Putamen (tissue), 1 donor: Measurements from ENCODE around the gene STRA8.
"Not testable (repeated sequence)": the region's sequence is repeated elsewhere in the genome, so short reads cannot be mapped to it uniquely, and the experiment has no call there.

Source experiments
- DNase-seq: peaks from one replicate; pipeline ENCODE4 v3.0.0-alpha.2; 2016; ENCODE audit warnings: low spot score

The STRA8 gene

DNA sequence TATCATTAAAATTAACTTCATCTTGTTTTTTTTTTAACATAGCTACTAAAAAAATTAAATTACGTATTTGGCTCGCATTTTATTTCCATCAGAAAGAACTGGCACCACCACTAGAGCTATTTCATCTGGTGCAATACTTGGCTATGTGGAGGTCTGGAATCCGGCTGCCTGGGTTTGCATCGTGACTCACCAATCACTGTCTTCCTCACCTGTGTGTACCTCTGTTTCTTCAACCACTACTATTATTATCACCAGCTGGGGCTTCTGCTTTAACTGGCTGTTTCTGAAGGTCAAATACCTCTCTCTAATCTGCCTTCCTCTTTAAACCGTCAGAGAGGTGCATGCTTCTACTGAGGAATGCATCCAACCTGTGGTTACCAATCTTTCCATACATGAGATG, 28.8 kb upstream of the STRA8 start:
- DNase-seq, result no peak

DNA sequence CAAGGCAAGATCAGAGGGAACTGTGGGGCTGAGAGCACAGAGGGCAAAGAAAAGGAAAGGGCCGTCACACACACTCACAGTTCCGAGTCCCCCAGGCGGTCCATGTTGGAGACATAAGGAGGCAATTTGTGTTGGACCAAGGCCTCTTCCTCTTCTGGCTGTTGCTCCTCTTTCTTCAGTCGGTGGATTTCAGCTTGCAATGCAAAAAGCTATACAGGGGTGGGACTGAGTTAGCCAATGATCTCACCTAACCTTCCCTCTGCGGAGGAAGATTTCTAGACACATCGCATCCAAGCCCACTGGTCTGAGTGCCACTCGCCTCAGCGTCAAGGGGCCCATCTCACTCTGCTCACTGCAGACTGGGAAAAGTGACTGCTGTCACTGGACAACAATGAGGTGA, 27.8 kb upstream of the STRA8 start:
- DNase-seq, result no peak

DNA sequence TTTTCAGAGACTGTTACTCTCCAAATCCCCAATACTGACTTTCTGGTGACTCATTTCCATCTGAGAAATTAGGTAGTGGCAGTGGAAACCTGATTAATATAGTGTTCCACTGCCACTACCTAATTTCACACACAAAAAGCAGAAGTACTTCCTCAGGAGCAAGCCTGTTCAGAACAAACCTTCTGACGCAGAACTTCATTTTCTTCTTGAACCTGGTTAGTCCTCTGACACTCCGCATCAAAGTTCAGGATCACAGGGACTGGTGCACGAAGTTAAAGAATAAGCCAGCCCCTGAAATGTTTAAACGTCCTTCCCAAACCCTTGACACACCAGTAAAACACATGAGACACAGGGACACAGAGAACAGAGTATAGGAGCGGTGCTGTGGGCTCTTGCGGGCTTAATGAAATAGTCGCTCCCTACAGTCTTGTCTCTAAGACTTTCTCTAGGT, 26.7 kb upstream of the STRA8 start:
- no peak for DNase-seq

DNA sequence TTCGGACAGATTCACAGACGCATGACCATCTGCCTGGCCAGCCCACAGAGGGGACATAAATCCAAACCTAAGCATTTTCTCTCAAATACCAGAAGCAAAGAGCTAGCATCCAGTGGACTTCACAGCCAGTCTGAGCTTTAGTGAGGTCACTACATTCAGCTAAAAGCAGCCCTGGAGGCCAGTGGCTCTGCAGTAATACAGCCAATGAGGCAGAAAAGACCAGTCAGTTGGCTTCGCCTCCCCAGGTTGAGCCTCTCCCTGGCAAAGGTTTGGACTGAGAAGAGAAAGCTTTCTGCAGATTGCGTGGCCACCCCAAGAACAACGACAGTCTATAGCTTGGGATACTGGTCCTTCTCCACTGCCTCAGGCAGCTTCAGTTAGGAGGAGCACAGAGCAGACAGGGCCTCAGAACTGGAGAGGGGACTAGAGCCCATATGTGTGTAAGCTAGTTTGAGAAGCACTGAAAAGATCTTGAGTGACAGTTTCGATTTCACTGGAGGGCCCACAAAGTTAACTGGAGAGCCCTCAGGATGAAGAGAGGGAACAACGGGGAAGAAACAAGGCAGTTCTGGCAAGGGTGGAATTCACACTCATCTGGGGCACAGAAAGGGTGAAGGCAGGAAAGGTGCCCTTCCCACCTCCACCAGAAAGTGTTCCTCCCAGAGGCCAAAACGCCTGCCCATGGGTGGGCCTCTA, 26.1 kb upstream of the STRA8 start:
- DNase-seq, result no peak

DNA sequence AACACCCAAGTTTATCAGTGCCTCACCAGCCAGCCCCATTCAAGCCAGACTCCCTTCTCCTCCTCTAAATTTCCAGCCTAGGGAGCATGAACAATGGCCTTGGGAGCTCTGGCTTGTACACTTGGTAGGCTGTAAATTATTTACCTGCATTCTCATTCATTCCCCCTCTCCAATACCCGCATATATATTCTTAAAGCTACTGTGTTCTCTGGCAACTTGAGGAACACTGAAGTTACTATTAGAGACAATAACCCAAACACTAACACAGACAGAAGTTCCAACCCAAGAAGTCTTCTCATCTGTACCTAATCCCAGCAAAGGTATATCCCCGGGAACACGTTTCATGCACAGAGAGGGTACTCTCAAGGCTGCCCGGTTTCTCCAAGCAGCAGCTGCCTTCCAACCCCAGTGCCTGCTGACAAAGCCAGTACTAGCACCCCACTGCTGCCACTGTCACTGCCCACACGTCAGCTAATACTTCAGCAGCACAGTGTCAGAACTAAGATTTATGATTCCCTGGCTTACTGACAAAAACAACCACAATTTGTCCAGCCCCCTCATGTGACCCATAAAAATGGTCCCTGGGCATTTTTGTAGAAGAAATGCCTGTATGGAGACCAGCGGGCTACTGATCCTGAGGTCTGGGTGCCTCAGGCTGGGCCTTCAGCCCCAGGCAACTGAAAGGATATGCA, 25.4 kb upstream of the STRA8 start:
- DNase-seq, result no peak

DNA sequence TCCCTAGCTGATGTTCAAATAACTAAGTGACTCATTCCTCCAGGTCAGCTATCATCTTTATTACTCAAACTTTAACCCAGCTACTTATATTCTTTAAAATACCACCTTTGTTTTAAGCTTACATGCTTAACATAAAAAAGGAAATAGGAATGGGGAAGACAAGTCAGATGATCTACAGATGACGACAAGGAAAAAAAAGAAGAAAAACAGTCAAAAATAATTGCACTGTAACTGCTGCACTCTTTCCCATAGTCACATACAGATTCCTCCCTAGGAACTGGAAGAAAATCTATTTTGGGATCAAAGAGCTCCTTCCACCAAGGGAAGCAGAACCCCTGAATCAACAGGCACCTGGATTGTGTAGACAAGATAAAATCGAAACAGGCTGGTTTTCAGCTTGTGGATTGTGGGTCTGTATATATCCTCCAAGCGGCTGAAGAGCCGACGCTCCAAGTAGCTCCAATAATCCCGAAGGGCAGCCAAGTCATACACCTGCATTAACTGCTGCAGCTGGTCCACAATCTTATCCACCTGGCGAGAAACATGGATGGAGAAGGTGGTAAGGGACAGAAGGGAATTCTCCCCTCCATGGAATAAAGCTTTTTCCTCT, 24.3 kb upstream of the STRA8 start:
- no peak for DNase-seq

DNA sequence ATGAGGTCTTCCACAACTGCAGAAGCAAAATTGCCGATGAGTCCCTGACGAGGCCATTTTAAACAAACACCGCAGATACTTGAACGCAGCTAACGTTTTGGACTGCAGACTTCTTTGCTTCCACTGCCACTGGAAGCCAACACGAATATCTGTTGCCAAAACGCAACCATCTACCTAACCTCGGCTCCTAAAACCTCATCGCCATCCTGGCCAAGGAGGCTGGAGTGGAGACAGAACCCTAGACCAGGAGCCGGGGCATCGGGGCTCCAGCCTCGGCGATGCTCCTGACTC, 22.8 kb upstream of the STRA8 start:
- no peak for DNase-seq

DNA sequence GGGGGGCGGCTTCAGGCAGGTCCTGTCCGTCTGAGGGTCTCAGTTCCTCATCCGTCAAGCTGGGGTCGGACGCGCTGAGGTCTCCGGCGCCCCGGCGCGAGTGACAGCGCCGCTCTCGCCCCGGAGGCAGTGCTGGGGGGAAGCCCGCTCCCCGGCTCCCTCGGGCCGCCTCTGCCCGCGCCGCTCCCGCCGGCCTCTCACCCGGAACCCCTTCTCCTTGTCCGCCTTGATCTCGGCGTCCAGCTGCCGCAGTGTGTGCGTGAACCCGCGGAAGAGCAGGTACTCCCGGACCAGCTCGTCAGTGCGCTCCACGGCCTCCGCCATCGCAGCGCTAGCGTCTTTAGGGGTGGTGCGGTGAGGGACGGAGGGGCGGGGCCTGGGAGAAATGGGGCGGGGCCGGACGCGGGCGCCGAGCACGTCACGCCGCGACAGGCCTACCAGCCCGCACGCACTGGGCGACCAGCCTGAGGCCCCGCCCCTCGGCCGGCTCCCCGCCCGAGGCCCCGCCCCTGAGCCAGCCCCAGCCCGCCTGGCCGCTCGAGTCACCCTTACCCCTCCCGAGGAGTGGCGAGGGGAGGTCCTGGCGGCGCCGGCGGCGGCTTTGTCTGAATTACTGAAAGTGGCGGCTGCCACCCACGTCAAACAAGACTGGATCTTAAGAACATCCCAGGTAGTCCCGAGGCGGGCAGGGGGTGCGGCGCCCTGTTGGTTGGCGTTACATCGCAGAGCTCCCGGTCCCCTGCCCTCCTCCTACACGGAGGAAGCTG, 22.3 kb upstream of the STRA8 start, which contains the start of gene WDR91:
WDR91 (minus strand) TSS at position 348 of the 767 bp plus-strand sequence; CDS start at position 324, 24 bp downstream.
- DNase-seq, result peak; percentile 96

DNA sequence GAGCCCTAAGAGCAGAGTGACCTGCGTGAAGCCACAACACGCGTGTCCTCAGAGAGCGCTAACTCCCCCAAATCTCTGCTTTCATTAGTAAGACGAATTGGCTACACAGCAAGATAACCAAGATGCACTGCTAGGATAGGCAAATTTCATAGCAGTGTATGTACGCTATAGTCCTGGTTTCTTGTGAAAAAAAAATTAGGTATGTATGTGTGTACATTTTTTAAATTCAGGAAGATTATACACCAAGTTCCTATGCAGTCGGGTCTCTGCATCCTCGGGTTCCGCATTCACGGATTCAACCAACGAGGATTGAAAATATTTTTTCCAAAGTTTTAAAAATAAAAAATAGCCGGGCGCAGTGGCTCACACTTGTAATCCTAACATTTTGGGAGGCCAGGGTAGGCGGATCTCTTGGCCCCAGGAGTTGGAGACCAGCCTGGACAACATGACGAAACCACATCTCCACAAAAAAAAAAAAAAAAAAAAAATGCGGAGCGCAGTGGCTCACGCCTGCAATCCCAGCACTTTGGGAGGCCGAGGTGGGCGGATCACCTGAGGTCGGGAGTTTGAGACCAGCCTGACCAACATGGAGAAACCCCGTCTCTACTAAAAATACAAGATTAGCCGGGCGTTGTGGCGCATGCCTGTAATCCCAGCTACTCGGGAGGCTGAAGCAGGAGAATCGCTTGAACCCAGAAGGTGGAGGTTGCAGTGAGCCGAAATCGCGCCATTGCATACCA, 21.5 kb upstream of the STRA8 start:
- DNase-seq, result not testable (repeated sequence)

DNA sequence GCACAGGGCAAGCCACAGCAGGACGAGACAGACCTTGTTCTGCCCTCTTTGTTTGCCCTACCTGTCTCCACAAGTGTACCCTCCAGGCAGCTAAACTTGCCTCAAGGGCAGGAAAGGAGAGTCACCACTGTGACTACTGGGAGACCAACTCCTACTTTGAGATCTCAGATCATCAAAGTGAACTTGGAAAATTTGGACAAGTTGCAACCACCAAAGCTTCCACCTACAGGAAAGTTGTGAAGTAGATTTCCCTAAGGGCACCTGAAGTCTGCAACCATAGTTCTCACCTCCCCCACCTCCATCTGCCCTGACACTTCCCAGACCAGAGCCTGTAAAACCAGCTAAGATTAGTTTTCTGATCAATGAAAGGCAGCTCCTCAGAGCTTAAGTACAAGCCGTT, 19.8 kb upstream of the STRA8 start:
- DNase-seq, result no peak

DNA sequence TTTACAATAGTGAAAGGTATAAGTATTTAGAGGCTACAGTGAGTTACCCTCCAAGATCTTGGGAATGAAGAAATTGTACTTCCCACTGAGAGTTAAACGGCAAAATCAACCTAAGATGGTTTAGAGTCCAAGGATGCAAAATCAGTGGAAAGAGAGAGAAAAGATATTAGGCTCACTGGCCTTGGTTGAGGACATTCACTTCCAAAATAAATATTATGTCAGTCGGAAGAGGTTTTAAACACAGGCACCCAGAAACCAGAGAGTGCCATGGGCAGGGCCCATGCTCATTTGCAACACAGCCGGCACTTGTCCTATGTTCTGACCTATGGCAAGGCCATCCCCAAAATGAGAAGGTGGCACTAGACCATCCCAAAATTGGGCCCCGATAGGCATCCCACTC, 18.5 kb upstream of the STRA8 start:
- no peak for DNase-seq

DNA sequence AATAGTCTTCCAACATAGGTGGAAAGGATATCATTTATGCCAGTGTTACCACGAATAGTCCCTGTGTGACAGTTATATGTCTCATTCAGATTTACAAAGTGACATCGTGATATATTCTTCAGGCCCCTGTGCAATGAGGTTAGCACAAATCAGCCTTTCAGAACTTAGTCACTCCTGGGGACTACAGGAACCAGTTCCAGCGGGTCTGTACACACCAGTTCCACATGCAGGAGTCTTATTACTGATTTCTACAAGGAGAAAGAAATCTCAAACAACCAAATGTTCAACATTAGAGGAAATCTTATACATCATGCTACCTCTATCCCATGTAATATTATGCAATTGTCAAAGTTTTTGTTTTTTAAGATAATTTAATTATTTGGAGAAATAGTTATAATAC, 17.9 kb upstream of the STRA8 start:
- no peak for DNase-seq

DNA sequence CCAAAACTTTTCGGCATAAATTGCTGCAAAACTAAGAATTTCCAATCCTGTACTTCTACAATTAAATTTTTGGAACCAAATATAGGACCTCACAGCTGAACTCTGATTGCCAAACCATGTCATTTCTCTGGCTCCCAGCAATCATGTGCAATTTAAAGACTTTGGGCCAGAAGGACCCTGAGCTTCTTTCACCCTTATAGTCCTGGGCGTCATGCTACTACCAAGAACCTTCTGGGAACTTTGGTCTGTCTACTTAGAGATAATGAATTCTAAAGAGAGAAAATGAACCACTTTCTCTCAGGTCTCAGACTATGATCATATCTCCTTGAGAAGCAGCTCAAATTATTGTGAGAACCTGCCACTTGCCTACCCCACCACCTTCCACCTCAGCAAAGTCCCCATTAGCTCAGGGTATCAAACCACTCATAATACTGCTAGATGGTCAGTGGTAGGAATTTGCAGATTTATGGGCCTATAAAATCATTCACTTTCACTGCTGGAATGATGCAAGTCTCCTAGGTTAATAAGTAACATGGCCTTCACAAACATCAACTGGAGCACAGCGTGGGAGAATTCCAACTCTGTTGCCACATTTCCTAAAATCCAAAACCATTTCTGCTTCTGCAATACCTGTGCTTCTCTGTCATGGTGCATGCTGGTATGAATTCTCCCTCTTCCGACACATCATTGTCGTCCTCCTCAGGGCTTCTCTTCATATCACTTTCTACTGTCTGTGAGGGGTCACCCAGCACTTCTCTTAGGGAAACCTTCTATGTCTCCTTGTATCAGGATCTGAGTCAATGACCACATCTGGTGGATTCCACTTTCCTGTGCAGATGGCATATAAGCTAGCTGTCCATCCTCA, 15.8 kb upstream of the STRA8 start:
- DNase-seq, result no peak

DNA sequence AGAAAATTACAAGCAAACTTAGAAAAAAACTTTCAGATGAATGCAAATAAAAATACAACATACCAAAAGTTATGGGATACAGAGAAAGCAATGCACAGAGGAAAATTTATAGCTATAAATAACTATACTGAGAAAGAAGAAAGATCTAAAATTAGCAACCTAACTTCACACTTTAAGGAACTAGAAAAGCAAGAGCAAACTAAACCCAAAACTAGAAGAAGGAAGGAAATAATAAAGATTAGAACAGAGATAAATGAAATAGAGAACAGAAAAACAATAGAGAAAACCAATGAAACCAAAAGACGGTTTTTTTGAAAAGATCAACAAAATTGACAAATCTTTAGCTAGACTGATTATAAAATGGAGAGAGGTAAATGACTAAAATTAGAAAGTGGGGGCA, 9.6 kb upstream of the STRA8 start:
- no peak for DNase-seq

DNA sequence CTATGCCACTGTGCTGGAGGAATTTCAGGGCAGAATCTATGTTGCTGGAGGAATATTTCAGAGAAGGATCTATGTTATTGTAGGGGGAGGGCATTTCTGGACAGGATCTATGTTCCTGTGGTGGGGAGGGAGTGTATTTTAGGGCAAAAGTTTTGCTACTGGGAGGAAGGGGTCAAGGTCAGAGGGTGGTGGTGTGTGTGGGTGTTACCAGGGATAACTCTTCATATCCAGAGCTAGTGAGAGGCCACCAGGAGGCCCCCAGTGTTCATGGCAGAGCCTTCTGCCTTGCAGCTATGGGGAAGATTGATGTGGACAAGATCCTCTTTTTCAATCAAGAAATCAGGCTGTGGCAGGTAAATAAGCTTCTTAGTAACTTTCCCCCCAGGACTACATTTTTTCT, 2.0 kb upstream of the STRA8 start:
- DNase-seq, result no peak

DNA sequence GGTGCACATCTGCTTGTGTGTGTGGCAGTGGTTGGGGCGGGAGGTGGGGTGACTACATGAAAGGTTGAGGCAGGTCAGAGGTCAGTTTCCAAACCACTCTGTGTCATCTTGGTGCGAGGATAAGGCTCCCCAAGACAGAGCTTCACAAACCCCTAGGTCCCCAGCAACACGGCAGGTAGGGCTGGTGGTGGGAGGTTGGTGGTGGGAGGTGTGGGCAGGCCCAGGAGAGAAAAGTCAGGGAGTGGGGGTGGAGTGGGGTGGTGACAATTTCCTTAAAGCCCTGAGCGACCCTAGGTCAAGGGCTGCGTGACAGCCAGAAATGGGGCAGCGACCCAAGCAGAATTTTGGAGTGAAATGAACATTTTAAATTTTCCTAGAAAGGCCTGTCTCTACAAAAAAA, 1.6 kb upstream of the STRA8 start:
- DNase-seq, result no peak

DNA sequence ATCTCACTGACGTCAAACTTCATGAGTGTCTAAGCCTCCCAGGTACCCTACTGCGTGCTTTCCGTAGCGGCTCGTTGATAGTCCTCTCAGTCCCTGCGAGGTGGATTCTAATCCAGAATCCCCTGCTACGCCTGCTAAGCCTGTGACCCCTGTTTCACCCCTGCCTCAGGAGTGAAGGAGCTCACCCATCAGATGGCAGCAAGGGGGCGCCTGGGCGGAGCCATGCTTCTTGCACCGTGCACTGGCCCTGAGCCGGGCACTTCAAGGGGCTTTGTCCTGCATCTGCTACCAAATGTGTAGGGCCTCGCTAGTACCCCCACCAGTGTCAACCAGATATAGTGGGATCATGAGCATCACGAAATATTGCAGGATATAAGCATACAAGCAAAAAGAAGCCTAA, 918 bp upstream of the STRA8 start:
- no peak for DNase-seq

DNA sequence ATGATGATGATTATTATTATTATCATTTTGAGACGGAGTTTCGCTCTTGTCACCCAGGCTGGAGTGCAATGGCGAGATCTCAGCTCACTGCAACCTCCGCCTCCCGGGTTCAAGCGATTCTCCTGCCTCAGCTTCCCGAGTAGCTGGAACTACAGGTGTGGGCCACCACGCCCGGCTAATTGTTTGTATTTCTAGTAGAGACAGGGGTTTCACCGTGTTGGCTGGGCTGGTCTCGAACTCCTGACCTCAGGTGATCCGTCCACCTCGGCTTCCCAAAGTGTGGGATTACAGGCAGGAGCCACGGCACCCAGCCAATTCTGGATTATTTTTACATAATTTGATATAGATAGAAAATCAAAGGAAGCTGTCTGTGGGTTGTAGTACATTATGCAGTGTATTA, 457 bp downstream of the STRA8 start:
- DNase-seq, result not testable (repeated sequence)

DNA sequence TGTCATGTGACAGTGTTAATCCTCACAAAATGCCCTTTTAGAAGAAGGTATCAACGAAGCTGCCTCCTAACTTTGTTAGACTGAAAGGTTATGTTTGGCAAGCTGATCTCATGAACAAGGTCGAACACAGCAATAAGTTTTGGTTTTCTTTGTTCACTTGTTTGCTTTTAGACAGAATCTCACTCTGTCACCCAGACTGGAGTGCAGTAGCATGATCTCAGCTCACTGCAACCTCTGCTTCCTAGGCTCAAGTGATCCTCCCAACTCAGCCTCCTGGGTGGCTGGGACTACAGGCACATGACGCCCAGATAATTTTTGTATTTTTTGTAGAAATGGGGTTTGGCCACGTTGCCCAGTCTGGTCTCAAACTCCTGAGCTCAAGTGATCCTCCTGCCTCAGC, 1.1 kb downstream of the STRA8 start:
- no peak for DNase-seq

DNA sequence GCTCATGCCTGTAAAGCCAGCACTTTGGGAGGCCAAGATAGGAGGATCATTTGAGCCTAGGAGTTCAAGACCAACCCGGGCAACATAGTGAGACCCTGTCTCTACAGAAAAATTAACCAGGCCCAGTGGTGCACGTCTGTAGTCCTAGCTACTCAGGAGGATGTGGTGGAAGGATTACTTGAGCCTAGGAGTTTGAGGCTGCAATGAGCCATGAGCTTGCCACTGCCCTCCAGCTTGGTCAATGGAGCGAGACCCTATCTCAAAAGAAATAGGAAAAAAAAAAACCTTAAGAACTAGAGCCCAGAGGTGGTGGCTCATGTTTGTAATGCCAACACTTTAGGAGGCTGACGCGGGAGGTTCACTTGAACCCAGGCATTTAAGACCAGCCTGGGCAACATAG, 2.2 kb downstream of the STRA8 start:
- DNase-seq, result no peak

DNA sequence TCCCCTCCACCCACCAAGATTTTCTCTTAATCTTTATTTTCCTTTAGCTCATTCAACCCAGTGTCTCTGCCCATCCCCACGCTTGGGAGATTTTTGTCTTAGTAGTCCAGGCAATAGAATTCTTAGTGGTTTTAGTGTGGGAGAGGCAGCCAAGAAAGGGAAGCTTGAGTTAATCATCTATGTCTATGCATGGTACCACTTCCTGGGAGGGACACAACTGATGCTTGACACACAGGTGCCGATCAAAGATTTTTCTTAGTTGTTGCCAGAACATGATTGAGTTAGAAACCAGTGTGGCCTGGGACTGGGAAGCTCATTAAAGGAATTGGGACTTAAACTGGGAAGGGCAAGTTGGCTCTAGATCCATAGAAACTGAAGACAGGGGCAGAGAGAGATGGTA, 3.1 kb downstream of the STRA8 start:
- no peak for DNase-seq
